ENCODE measurements around the gene TMEM164.
"Not testable (repeated sequence)": the region's sequence is repeated elsewhere in the genome, so short reads cannot be mapped to it uniquely, and the experiment has no call there.

Gene TMEM164

DNA sequence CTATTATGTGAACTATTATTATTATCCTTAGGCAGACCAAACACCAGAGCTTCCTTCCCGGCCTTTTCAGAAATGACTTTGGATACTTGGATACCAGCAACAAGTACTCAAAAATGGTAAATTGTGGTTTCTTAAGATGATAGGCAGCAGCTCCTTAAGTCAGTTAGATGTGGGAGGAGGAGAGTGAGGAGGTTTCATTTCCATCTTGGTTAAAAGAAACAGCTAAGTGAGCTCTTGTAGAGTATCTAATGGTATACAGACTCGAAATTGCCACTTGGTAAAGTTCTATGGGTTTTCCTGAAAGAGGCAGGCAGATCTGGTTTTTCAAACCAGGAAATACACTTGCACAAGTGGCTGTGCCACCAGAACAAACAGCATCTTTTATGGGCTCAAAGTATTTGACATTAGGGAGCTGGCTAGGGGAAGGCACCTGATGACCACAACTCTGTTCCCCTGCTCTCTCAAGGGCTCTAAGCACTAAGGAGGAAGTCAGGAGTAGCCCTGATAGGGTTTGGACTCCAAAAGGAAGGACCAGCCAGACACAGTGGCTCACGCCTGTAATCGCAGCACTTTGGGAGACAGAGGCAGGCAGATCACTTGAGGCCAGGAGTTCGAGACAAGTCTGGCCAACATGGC lies 130.9 kb downstream of the TMEM164 start:
- DNase-seq (ENCODE audit: low read depth), result no peak

DNA sequence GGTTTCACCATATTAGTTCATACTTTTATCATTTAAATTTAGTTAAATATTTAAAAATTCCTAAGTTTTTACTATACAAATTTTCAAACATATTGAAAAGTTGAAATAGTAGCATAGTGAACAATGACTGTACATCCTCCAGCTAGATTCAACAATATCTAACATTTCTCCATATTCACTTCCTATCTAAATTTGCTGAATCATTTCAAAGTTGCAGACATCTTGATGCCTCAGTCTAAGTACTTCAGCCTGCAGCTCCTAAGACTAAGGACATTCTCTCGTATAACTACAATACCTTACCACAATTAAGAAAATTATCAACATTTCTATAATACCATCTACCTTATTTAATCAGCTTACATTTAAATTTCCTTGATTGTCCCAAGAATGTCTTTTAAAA lies 132.7 kb downstream of the TMEM164 start:
- DNase-seq (ENCODE audit: low read depth), result no peak

DNA sequence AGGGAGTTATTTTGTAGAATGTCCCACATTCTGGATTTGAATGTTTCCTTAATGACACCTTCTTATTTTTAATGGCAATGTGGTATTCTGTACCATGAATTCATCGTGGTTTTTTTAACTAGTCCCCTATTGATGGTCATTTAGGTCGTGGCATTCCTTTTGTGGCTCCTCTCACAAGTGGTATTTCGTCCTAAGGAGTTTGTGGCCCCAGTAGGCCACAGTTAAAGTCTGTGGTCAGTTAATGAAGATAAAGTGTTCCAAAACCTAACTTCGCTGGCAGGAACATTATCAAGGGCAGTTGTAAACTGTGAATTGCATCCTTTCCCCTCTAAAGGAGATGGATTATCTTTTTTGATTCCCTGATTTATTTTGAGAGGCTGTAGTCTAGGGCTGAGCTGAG lies 133.2 kb downstream of the TMEM164 start:
- no peak for DNase-seq (ENCODE audit: low read depth)

DNA sequence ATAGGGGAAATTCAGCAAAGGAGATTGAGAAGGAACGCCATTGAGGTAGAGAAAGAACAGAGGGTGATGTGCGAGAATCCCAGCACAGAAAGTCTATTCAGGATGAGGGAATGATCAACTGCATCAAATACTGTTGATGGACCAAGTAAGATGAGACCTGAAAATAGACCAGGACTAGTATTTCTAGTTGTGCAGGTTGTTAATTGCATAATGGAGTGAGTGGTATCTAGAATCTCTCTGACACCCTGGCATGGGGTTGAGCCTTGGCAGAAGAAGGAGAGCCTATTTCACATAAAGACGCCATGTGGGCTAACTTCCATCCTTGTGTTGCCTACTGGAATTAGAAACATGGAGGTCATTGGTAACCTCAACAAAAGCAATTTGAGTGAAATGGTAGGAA lies 135.6 kb downstream of the TMEM164 start:
- no peak for DNase-seq (ENCODE audit: low read depth)

DNA sequence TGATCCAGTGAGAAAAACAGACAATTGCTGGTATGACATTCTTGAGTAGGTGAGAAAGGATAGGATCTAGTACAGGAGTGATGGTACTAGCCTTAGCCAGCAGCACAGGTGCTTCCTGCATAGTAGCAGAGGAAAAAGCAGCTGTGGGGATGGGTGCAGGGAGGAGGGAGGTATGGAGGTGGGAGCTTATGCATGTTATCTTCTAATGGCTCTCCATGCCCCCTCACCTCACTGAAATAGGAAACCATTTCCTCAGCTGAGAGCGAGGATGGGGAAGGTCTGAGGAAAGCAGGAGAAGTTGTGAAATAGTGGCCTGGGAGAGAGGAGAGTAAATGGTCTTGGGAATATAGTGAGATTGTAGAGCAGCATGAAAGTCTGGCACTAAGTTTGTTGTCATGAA lies 136.3 kb downstream of the TMEM164 start:
- DNase-seq (ENCODE audit: low read depth), result no peak

DNA sequence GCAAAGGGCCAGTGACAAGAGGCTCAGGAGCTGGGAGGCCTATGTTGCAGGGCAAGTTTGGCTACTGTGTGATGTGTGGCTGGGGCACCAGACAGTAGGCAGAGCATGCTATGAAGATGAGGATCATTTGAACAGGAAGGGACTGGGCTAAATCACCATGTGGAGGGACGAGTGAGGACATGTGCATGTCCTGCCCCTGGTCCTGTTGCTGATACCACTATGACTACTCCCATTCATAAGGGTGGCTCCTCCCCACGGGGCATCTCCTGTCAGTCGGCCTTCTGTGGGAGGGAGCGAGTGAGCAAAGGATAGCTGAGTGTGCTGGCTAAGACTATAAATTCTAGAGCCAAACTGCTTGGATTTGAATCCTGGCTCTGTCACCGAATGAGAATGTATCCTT lies 139.2 kb downstream of the TMEM164 start:
- DNase-seq (ENCODE audit: low read depth), result no peak

DNA sequence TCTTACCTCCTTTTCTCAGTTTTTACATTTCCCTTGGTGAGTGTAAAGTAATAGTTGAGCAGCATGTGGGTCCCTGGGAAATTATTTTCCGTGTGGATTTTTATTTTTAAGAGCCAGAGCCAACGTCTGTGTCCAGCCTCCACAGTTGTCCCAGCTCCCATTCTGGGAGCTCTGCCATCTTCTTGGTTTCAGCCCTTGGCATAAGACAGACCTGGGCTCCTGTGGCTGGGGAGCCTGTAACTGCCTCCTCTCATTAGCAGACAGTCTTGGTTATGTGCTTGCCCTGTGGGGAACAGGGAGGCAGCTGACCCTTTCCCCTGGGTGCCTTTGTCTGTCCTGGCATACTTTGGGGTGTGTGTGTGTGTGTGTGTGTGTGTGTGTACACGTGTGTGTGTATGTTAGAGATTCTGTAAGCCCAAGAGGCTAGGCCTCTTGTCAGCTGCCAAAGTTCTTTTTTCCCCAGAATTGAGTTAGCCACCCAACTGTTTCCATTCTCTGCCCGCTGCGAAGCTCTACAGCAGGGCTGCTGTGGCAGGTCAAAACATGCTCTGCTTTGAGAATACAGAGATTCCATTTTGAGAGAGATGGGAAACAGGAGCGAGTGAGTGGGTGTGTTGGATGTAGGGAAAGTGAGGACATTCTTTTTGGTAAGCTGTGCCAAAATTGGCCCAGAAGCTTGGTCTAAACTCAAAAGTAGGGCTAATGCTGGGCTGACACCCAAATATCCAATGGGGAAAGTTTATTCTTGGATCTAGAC lies 140.7 kb downstream of the TMEM164 start:
- DNase-seq (ENCODE audit: low read depth), result no peak

GRCh38 chrX:110145311-110145710 lies 142.4 kb downstream of the TMEM164 start:
- no peak for DNase-seq (ENCODE audit: low read depth)

- no peak for DNase-seq (ENCODE audit: low read depth)
Observed at GRCh38 chrX:110145854-110146253, 142.9 kb downstream of the TMEM164 start.

- no peak for DNase-seq (ENCODE audit: low read depth)
Observed at GRCh38 chrX:110146521-110146920, 143.6 kb downstream of the TMEM164 start.

DNA sequence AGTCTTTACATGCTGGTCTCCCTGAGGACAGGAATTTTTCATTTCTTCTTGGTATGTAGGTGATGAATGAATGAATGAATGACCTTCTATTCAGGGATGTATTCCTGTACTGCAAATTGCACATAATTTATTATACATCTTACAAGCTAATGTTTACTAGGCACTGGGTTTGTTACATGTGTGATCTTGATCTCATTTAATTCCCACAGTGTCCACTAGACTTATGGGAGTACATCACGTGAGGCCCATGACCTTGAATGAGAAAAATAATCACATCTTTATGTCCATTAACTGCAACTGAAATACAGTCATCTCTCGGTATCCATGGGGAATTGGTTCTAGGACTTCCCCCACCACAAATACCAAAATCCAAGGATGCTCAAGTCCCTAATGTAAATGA lies 150.3 kb downstream of the TMEM164 start:
- DNase-seq (ENCODE audit: low read depth), result no peak

GRCh38 chrX:110153896-110154295 lies 151.0 kb downstream of the TMEM164 start:
- no peak for DNase-seq (ENCODE audit: low read depth)

DNA sequence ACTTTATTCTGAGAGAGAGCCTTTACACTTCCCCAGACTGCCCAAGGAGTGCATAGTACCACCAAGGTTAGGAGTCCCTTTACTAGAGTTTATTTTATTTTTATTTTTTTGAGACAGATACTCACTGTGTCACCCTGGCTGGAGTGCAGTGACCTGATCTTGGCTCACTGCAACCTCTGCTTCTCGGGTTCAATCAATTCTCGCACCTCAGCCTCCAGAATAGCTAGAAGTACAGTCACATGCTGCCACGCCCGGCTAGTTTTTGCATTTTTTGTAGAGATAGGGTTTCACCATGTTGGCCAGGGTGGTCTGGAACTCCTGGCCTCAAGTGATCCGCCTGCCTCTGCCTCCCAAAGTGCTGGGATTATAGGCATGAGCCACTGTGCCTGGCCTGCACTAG lies 151.4 kb downstream of the TMEM164 start:
- not testable (repeated sequence) for DNase-seq (ENCODE audit: low read depth)

GRCh38 chrX:110155759-110156158 lies 152.8 kb downstream of the TMEM164 start:
- no peak for DNase-seq (ENCODE audit: low read depth)

- DNase-seq (ENCODE audit: low read depth), result no peak
Observed at GRCh38 chrX:110156167-110156754, 153.3 kb downstream of the TMEM164 start.

DNA sequence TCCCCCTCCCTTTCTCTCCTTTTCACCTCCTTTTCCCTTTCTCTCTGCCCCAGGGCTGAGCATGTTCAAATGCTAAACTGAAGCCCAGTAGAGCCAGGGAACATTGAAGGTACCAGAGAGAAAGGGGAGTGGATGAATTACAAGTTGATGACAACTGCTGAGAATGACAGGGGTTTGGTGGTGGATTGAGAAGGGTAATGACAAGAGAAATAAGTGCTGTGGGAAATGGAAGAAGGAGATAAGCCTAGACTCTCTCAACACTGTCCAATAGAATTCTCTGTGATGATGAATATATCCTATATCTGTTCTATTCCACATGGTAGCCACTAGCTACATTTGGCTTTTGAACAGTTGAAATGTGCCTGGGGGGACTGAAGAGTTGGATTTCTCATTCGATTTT lies 154.5 kb downstream of the TMEM164 start:
- no peak for DNase-seq (ENCODE audit: low read depth)

GRCh38 chrX:110159235-110159634 lies 156.3 kb downstream of the TMEM164 start:
- no peak for DNase-seq (ENCODE audit: low read depth)

- no peak for DNase-seq (ENCODE audit: low read depth)
Observed at GRCh38 chrX:110159865-110160264, 157.0 kb downstream of the TMEM164 start.

- DNase-seq (ENCODE audit: low read depth), result no peak
Observed at GRCh38 chrX:110161361-110161686, 158.4 kb downstream of the TMEM164 start.

GRCh38 chrX:110162131-110162530 lies 159.2 kb downstream of the TMEM164 start:
- DNase-seq (ENCODE audit: low read depth), result no peak

DNA sequence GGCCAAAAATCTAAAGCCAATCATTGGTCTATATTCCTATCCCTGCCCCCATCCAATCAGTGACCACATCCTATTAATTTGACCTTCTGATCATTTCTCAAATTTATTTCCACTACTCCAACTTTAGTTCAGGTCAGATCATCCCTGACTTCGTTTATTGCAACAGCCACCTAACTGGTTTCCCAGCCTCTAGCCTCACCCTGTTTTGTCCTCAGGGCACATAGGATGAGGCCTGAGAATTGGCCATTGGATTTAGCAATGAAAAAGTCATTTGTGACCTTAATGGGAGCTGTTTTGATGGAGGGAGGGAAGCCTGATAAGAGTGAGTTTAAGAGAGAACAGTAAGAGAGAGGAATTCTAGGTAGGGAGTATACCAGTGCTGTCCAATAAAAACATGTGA lies 160.0 kb downstream of the TMEM164 start:
- no peak for DNase-seq (ENCODE audit: low read depth)

DNA sequence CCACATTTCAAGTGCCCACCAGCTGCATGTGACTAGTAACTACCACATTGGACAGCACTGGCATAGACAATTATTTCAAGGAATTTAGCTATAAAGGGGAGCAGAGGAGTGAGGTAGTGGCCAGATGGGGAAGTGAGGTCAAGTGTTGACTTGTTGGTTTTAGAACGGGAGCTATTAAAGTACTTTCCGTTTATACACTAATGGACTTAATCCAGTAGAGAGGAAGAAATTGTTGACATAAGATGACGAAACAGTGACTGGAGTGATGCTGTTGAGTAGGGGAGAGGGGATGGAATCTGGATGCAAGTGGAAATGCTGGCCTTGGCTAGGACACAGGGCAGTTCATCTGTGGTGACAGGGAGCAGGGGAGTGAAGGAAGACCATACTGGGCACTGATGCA lies 160.6 kb downstream of the TMEM164 start:
- DNase-seq (ENCODE audit: low read depth), result no peak

GRCh38 chrX:110167952-110168451 lies 165.1 kb downstream of the TMEM164 start:
- DNase-seq (ENCODE audit: low read depth), result peak; percentile 14

All from T-helper 22 cell (primary cell).